Endothelial cell of umbilical vein (primary cell): ENCODE data around the gene RASGEF1C. TPM values are rescaled to one million over a fixed set of nuclear protein-coding genes. Genes with fewer than 3 reads are reported as not detected.

Source experiments
- BruUV-seq: library from RNA; stranded (reverse); fragments of 400-500 nt; replicated peaks from 2 replicates; lab custom pipeline; 2021; lab: Mats Ljungman, UMichigan
- CTCF ChIA-PET: fragments of 300-600, 350-600 bp; sonication (Branson Sonifier 250); formaldehyde crosslinking; loops from one replicate; lab custom pipeline; 2021; ENCODE audit warnings: antibody characterized with exemption, inconsistent platforms; lab: Charles Lee
- POLR2A ChIA-PET: fragments of 300-600, 350-600 bp; sonication (Branson Sonifier 250); formaldehyde crosslinking; loops from one replicate; lab custom pipeline; 2021; ENCODE audit warnings: antibody characterized with exemption, inconsistent platforms; lab: Charles Lee
- DNase-seq: peaks from one replicate; pipeline ENCODE4 v3.0.0-alpha.2; 2011; ENCODE audit warnings: low read depth, low spot score
- FAIRE-seq: peaks from 2 replicates; lab custom pipeline; 2011; peaks lifted over from hg19 to GRCh38; lab: Jason Lieb, UNC
- H2AFZ ChIP-seq: 2 replicates; pipeline ENCODE4 v1.6.0; 2012; ENCODE audit warnings: low read depth, low read length, control low read depth, inconsistent platforms
- H3K27ac ChIP-seq: 2 replicates; pipeline ENCODE4 v1.5.1; 2011; ENCODE audit warnings: low read depth, mild to moderate bottlenecking, control low read depth, low read length, moderate library complexity; ENCODE audit not compliant: insufficient read depth
- H3K27me3 ChIP-seq, 2 experiments: 2 replicates each; pipeline versions ENCODE4 v1.6.0 to v1.6.1; 2011; ENCODE audit warnings: low read length in 2 of 2, mixed read lengths in 1 of 2; ENCODE audit not compliant: control insufficient read depth in 2 of 2, insufficient read depth in 2 of 2
- H3K36me3 ChIP-seq, 2 experiments: 2 replicates in 1 of 2; 3 replicates in 1 of 2; pipeline ENCODE4 v1.5.1; 2011; ENCODE audit warnings: low read length in 2 of 2, mild to moderate bottlenecking in 1 of 2, moderate library complexity in 1 of 2; ENCODE audit not compliant: control insufficient read depth in 2 of 2, insufficient read depth in 2 of 2; ENCODE audit errors: extremely low read depth in 1 of 2
- H3K4me1 ChIP-seq: 3 replicates; pipeline ENCODE4 v1.5.1; 2011; ENCODE audit warnings: mild to moderate bottlenecking, low read length; ENCODE audit not compliant: control insufficient read depth, insufficient read depth; ENCODE audit errors: extremely low read depth
- H3K4me2 ChIP-seq: 2 replicates; pipeline ENCODE4 v1.6.1; 2011; ENCODE audit warnings: low read length, control low read depth, mixed read lengths; ENCODE audit not compliant: insufficient read depth
- H3K4me3 ChIP-seq, 3 experiments: fragments of 200-600 bp in 1 of 3; sonication (generic), shearing (Covaris generic) in 1 of 3; replicated peaks in 1 of 3; 2 replicates each; pipeline ENCODE4 v1.5.1; 2011 to 2016; ENCODE audit warnings: control low read depth in 3 of 3, low read length in 3 of 3, mild to moderate bottlenecking in 2 of 3, inconsistent platforms in 1 of 3, low read depth in 1 of 3, moderate library complexity in 1 of 3; ENCODE audit not compliant: insufficient read depth in 1 of 3
- H3K79me2 ChIP-seq: 2 replicates; pipeline ENCODE4 v1.6.0; 2012; ENCODE audit warnings: low read length, inconsistent platforms; ENCODE audit not compliant: control insufficient read depth, insufficient read depth
- H3K9ac ChIP-seq: replicated peaks from 2 replicates; pipeline ENCODE3; 2011; ENCODE audit warnings: low read length, control low read depth; ENCODE audit not compliant: insufficient read depth; ENCODE audit errors: extremely low read depth
- H3K9me1 ChIP-seq: replicated peaks from 3 replicates; pipeline ENCODE4 v1.6.0; 2011; ENCODE audit warnings: mild to moderate bottlenecking, low read length; ENCODE audit not compliant: control insufficient read depth, insufficient read depth; ENCODE audit errors: extremely low read depth
- H3K9me3 ChIP-seq: replicated peaks from 2 replicates; pipeline ENCODE4 v1.5.1; 2012; ENCODE audit warnings: low read length, inconsistent platforms; ENCODE audit not compliant: control insufficient read depth, insufficient read depth
- H4K20me1 ChIP-seq: replicated peaks from 2 replicates; pipeline ENCODE3; 2011; ENCODE audit warnings: mild to moderate bottlenecking, low read length; ENCODE audit not compliant: control insufficient read depth, insufficient read depth; ENCODE audit errors: extremely low read depth
- EZH2 ChIP-seq: IDR thresholded peaks from 2 replicates; pipeline ENCODE4 v1.6.1; 2012; ENCODE audit warnings: borderline replicate concordance, low read depth, mild to moderate bottlenecking, moderate library complexity, low read length, inconsistent platforms; ENCODE audit not compliant: severe bottlenecking
- FOS ChIP-seq: IDR thresholded peaks from 2 replicates; pipeline ENCODE4 v1.6.1; 2011; ENCODE audit warnings: mild to moderate bottlenecking, low read length, moderate library complexity, borderline replicate concordance; ENCODE audit not compliant: insufficient read depth
- GATA2 ChIP-seq: IDR thresholded peaks from 2 replicates; pipeline ENCODE4 v1.7.0; 2011; ENCODE audit warnings: low read depth, mild to moderate bottlenecking, moderate library complexity, mixed read lengths, low read length; ENCODE audit not compliant: insufficient read length, insufficient read depth
- JUN ChIP-seq: IDR thresholded peaks from 2 replicates; pipeline ENCODE4 v1.6.1; 2011; ENCODE audit warnings: borderline replicate concordance, low read depth; ENCODE audit not compliant: insufficient read length, insufficient read depth
- MYC ChIP-seq: IDR thresholded peaks from one replicate; pipeline ENCODE4 v1.6.1; 2011; ENCODE audit warnings: mild to moderate bottlenecking, low read depth, low read length
- POLR2A ChIP-seq: IDR thresholded peaks from 2 replicates; pipeline ENCODE4 v1.6.1; 2012; ENCODE audit warnings: low read depth, mild to moderate bottlenecking, control low read depth, low read length
- POLR2AphosphoS5 ChIP-seq: IDR thresholded peaks from 2 replicates; pipeline ENCODE4 v1.6.1; 2012; ENCODE audit warnings: low read depth, mild to moderate bottlenecking, control low read depth, low read length, moderate library complexity; ENCODE audit not compliant: insufficient read depth
- dilution Hi-C: fragments of 300-500 bp; cut with MboI; formaldehyde crosslinking; loops from one replicate; pipeline ENCODE4 v1.15.0; 2019; ENCODE audit warnings: low sequenced_read_pairs; ENCODE audit not compliant: extremely low pct_ligation_motif_present
- intact Hi-C: fragments of 100-400 bp; cut with micrococcal nuclease; formaldehyde crosslinking; loops from one replicate; pipeline ENCODE4 v1.10.0; 2022
- polyA plus RNA-seq, 4 experiments: library from polyadenylated mRNA; depleted of rRNA in 3 of 4; stranded (reverse) in 3 of 4; unstranded in 1 of 4; fragments of >200 nt; gene quantifications; 2 replicates each; pipeline versions ENCODE4 v1.2.1 to v1.2.3, GENCODE V29; 2011 to 2012; ENCODE audit warnings: missing spikeins in 1 of 4
- total RNA-seq: library from RNA; stranded (reverse); gene quantifications from 2 replicates; pipeline ENCODE4 v1.2.3, GENCODE V29; 2021
- TF ChIP-seq, protein P1 (sequence below), 2 donors: IDR thresholded peaks; 1 replicate in 1 of 2; 2 replicates in 1 of 2; pipeline ENCODE4 v1.5.1; 2011; ENCODE audit warnings: low read length in 2 of 2, mild to moderate bottlenecking in 2 of 2, moderate library complexity in 2 of 2, control low read depth in 1 of 2, inconsistent platforms in 1 of 2, low read depth in 1 of 2; ENCODE audit not compliant: insufficient read depth in 1 of 2; ENCODE audit errors: extremely low read depth in 1 of 2
- TF ChIP-seq, protein P2 (sequence below): IDR thresholded peaks from 2 replicates; pipeline ENCODE4 v1.6.1; 2011; ENCODE audit not compliant: insufficient read depth, insufficient read length

RASGEF1C gene
- total and polyA plus RNA-seq, 2 donors (not counting 3 experiments of a cell fraction or from before 2014, with no cell fraction given) = not detected

DNA sequence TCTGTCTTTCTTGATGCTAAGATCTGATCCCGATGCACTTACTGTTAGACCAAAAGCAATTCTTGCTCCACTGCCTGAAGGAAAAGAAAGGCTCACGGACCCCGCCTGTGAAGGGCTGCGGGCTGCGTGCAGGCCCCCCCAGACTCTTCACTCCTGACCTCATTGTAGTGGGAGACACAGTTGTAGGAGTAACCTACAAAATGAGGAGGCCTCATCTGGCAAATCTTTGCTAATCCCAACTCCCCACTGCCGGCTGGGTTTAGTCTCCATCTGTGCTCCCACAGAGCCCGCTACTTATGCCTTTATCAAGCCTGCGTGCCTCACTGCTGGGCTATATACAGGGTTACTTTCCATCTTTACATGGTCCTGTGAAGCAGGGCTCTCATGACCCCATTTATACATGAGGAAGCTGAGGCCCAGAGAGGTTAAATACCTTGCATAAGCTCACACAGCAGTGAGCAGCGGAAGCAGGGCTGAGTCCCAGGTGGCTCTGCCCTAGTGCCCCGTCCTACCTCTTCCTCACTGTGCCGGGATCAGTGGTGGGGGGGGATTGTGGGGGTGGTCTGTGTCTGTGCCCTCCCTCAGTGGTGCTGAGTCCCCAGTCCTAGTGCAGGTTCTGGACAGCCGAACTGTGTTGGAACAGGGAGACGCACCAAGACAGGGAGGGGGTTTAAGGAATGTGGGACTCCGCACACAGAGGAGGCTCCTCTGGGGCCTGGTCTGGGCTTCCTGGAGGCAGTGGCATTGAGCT lies 93.5 kb downstream of the RASGEF1C start:
- H3K27me3 ChIP-seq = no peaks in the 10 kb centered on the region
- H3K9me3 ChIP-seq = no peaks in the 10 kb centered on the region
- POLR2A ChIA-PET = no interaction called here
- no peaks in the 10 kb centered on the region for H3K79me2 ChIP-seq
- no peaks in the 10 kb centered on the region for H3K9me1 ChIP-seq
- FAIRE-seq = no peak
- H3K4me3 ChIP-seq = no peak overlapping the region
- DNase-seq = no peak
- no peaks in the 10 kb centered on the region for H3K36me3 ChIP-seq
- no peaks in the 10 kb centered on the region for H3K4me1 ChIP-seq
- BruUV-seq = no TSS peak
- H2AFZ ChIP-seq = no peak overlapping the region
- no peak overlapping the region for H3K9ac ChIP-seq
- H3K4me2 ChIP-seq = no peak overlapping the region
- no peak for TF ChIP-seq MYC
- TF ChIP-seq, protein P1, sequence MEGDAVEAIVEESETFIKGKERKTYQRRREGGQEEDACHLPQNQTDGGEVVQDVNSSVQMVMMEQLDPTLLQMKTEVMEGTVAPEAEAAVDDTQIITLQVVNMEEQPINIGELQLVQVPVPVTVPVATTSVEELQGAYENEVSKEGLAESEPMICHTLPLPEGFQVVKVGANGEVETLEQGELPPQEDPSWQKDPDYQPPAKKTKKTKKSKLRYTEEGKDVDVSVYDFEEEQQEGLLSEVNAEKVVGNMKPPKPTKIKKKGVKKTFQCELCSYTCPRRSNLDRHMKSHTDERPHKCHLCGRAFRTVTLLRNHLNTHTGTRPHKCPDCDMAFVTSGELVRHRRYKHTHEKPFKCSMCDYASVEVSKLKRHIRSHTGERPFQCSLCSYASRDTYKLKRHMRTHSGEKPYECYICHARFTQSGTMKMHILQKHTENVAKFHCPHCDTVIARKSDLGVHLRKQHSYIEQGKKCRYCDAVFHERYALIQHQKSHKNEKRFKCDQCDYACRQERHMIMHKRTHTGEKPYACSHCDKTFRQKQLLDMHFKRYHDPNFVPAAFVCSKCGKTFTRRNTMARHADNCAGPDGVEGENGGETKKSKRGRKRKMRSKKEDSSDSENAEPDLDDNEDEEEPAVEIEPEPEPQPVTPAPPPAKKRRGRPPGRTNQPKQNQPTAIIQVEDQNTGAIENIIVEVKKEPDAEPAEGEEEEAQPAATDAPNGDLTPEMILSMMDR (IDR thresholded peaks at IDR 0.05; ENCODE audit: extremely low read depth in 1 of 2, insufficient read depth in 1 of 2, low read depth in 1 of 2, low read length in 2 of 2) = no peak
- no peak for TF ChIP-seq POLR2AphosphoS5
- TF ChIP-seq FOS = no peak
- TF ChIP-seq JUN = no peak
- TF ChIP-seq, protein P2, sequence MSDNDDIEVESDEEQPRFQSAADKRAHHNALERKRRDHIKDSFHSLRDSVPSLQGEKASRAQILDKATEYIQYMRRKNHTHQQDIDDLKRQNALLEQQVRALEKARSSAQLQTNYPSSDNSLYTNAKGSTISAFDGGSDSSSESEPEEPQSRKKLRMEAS = no peak
- no peak for TF ChIP-seq GATA2
- TF ChIP-seq POLR2A = no peak
- no peak for TF ChIP-seq EZH2
- dilution Hi-C loops = no loop called here
- H3K27ac ChIP-seq = no peak overlapping the region
- CTCF ChIA-PET = interaction anchor here (0.9 to 1.0 kb wide), 2 partner anchors 10 to 213 kb away, joined by 3 read pairs; no protein-coding TSS in a partner anchor
- H4K20me1 ChIP-seq = no peaks in the 10 kb centered on the region
- intact Hi-C loops = no loop called here
